ENCODE data around the gene GARIN5A. TPM values are rescaled to one million over a fixed set of nuclear protein-coding genes. Genes with fewer than 3 reads are reported as not detected.

The GARIN5A gene
- total RNA-seq, 5 donors from 2014 or later (not counting 1 experiment from before 2014, with no cell fraction given) = 0.60 to 1.2 (median 0.67) TPM; not detected in 1

DNA sequence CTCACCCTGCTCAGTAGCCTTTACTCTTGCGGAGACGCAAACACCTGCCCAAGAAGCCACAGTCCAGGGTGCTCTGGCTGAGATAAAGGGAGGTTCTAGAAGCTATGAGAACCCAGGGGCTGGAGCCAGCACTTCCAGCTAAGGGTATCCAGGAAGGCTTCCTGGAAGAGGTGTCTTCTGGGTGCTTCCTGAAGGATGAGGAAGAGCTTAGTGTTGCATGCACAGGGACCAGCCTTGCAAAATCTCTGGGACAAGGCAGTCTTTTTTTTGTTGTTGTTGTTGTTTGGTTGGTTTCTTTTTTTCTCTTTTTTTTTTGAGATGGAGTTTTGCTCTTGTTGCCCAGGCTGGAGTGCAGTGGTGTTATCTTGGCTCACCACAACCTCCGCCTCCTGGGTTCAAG, 23.4 kb downstream of the GARIN5A start:
- POLR2A ChIA-PET = no interaction called here
- ATAC-seq (replicated peaks in 1 of 4) (no peak), DNase-seq (no peak)
- H3K27me3 ChIP-seq (replicated peaks in 1 of 2; ENCODE audit: control insufficient read depth in 2 of 2, extremely low read depth in 1 of 2, insufficient read depth in 2 of 2, low read length in 1 of 2) = peaks cover 0 to 34% of the 10 kb centered on the region in 2 experiments
- H3K9me3 ChIP-seq = no peaks in the 10 kb centered on the region
- Mint-ChIP-seq H3K4me1 (peaks cover 0 to 4% (median 0%) of the 10 kb centered on the region in 3 donors), H3K36me3 (no peaks in the 10 kb centered on the region), H3K27me3 (peaks cover 19 to 40% of the 10 kb centered on the region in 2 donors), H3K4me3 (no peak overlapping the region), H3K9me3 (no peaks in the 10 kb centered on the region), H3K27ac (no peak overlapping the region)
- no peak overlapping the region for H3K4me3 ChIP-seq (ENCODE audit: control insufficient read depth in 1 of 2, extremely low read depth in 1 of 2, low read length in 1 of 2)
- H3K27ac ChIP-seq (ENCODE audit: low read length) = no peak overlapping the region
- H3K4me1 ChIP-seq (ENCODE audit: control insufficient read depth in 1 of 2, extremely low read depth in 1 of 2, insufficient read depth in 2 of 2, low read length in 2 of 2) = no peaks in the 10 kb centered on the region
- CTCF ChIA-PET = interaction anchor here in 1 of 2 donors (0.5 kb wide), 1 partner anchor 235 kb away, joined by 3 read pairs; no protein-coding TSS in a partner anchor
- no CpG with 5 or more reads among the region's 3 CpGs for WGBS (ENCODE audit: insufficient coverage)
- no peaks in the 10 kb centered on the region for H3K36me3 ChIP-seq (ENCODE audit: control insufficient read depth in 2 of 2, extremely low read depth in 1 of 2, insufficient read depth in 1 of 2, low read length in 1 of 2)

DNA sequence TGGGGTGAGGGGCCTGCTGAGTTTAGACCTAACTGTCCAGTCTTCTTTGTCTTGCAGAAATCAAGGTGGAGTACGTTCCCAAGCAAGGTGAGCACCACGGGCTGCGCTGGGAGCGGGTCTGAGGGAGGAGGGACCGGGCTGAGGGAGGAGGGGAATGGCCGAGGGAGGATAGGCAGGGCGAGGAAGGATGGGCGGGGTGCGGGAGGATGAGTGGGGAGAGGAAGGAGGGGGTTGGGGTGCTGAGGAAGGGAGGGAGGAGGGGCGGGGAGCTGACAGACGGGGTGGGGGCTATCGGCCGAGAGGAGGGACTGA, 25.5 kb downstream of the GARIN5A start:
- H3K4me3 ChIP-seq (ENCODE audit: control insufficient read depth in 1 of 2, extremely low read depth in 1 of 2, low read length in 1 of 2) = no peak overlapping the region
- H3K27ac ChIP-seq (ENCODE audit: low read length) = no peak overlapping the region
- Mint-ChIP-seq H3K9me3 (peaks cover 0 to 3% (median 0%) of the 10 kb centered on the region in 3 donors), H3K4me3 (no peak overlapping the region), H3K4me1 (peaks cover 0 to 4% (median 0%) of the 10 kb centered on the region in 3 donors), H3K36me3 (no peaks in the 10 kb centered on the region), H3K27me3 (peaks cover 9 to 27% of the 10 kb centered on the region in 2 donors), H3K27ac (no peak overlapping the region)
- no peaks in the 10 kb centered on the region for H3K36me3 ChIP-seq (ENCODE audit: control insufficient read depth in 2 of 2, extremely low read depth in 1 of 2, insufficient read depth in 1 of 2, low read length in 1 of 2)
- CTCF ChIA-PET = no interaction called here
- peaks cover 0 to 26% of the 10 kb centered on the region in 2 experiments for H3K27me3 ChIP-seq (replicated peaks in 1 of 2; ENCODE audit: control insufficient read depth in 2 of 2, extremely low read depth in 1 of 2, insufficient read depth in 2 of 2, low read length in 1 of 2)
- no peaks in the 10 kb centered on the region for H3K4me1 ChIP-seq (ENCODE audit: control insufficient read depth in 1 of 2, extremely low read depth in 1 of 2, insufficient read depth in 2 of 2, low read length in 2 of 2)
- no peak for DNase-seq
- no peak for ATAC-seq (replicated peaks in 1 of 4)
- WGBS (ENCODE audit: insufficient coverage) = 44% methylated on average over 7 of the region's 13 CpGs
- POLR2A ChIA-PET = no interaction called here
- no peaks in the 10 kb centered on the region for H3K9me3 ChIP-seq

GRCh38 chr19:50450369-50451222, 26.1 kb downstream of the GARIN5A start:
- no peak overlapping the region for H3K4me3 Mint-ChIP-seq
- peaks cover 0 to 4% (median 0%) of the 10 kb centered on the region in 3 donors for H3K4me1 Mint-ChIP-seq
- peaks cover 3 to 23% of the 10 kb centered on the region in 2 donors for H3K27me3 Mint-ChIP-seq
- 63% methylated on average over 16 of the region's 30 CpGs for WGBS (ENCODE audit: insufficient coverage)
- no peaks in the 10 kb centered on the region for H3K36me3 ChIP-seq (ENCODE audit: control insufficient read depth in 2 of 2, extremely low read depth in 1 of 2, insufficient read depth in 1 of 2, low read length in 1 of 2)
- no peaks in the 10 kb centered on the region for H3K4me1 ChIP-seq (ENCODE audit: control insufficient read depth in 1 of 2, extremely low read depth in 1 of 2, insufficient read depth in 2 of 2, low read length in 2 of 2)
- H3K4me3 ChIP-seq (ENCODE audit: control insufficient read depth in 1 of 2, extremely low read depth in 1 of 2, low read length in 1 of 2) = no peak overlapping the region
- no peak overlapping the region for H3K27ac Mint-ChIP-seq
- no peaks in the 10 kb centered on the region for H3K9me3 ChIP-seq
- peaks cover 0 to 3% (median 0%) of the 10 kb centered on the region in 3 donors for H3K9me3 Mint-ChIP-seq
- H3K36me3 Mint-ChIP-seq = no peaks in the 10 kb centered on the region
- ChIA-PET CTCF (no interaction called here), POLR2A (no interaction called here)
- peaks cover 0 to 30% of the 10 kb centered on the region in 2 experiments for H3K27me3 ChIP-seq (replicated peaks in 1 of 2; ENCODE audit: control insufficient read depth in 2 of 2, extremely low read depth in 1 of 2, insufficient read depth in 2 of 2, low read length in 1 of 2)
- no peak overlapping the region for H3K27ac ChIP-seq (ENCODE audit: low read length)
- DNase-seq (no peak), ATAC-seq (replicated peaks in 1 of 4) (no peak)

DNA sequence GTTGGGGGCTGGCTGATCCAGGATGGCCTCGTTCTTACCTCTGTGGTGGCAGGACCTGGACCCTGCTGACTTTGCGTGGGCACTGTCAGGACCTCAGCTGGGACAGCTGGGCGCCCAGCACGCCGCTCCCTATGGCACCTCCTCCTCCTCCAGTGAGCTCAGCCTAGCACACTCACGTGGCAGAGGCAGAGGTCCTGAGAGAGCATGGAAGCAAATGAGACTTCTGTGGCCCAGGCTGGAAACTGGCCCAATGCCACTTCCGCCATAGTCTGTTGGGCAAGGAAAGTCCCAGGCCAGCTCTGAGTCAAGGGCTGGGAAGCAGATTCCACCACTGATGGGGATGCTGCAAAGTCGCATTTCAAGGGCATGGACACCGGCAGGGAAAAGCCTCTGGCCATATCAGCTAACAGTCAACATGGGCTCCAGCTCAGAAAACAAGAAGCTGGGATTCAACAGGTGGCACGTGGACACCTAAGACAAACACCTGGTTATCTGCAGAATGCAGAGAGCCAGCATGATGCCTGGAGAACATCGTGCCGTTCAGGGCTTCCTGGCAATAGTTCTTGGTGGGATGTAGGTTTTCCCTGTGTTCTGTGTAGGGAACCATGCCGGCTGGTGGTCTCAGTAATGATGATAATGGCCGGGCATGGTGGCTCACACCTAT, 27.3 kb downstream of the GARIN5A start:
- CTCF ChIA-PET = no interaction called here
- no peak overlapping the region for H3K27ac ChIP-seq (ENCODE audit: low read length)
- H3K27me3 ChIP-seq (replicated peaks in 1 of 2; ENCODE audit: control insufficient read depth in 2 of 2, extremely low read depth in 1 of 2, insufficient read depth in 2 of 2, low read length in 1 of 2) = peaks cover 0 to 29% of the 10 kb centered on the region in 2 experiments
- no peak overlapping the region for H3K4me3 ChIP-seq (ENCODE audit: control insufficient read depth in 1 of 2, extremely low read depth in 1 of 2, low read length in 1 of 2)
- H3K27ac Mint-ChIP-seq = no peak overlapping the region
- ATAC-seq (replicated peaks in 1 of 4) (no peak), DNase-seq (no peak)
- no peaks in the 10 kb centered on the region for H3K4me1 ChIP-seq (ENCODE audit: control insufficient read depth in 1 of 2, extremely low read depth in 1 of 2, insufficient read depth in 2 of 2, low read length in 2 of 2)
- no peaks in the 10 kb centered on the region for H3K36me3 Mint-ChIP-seq
- H3K9me3 ChIP-seq = no peaks in the 10 kb centered on the region
- POLR2A ChIA-PET = no interaction called here
- H3K4me1 Mint-ChIP-seq = peaks cover 0 to 4% (median 0%) of the 10 kb centered on the region in 3 donors
- H3K27me3 Mint-ChIP-seq = peaks cover 8 to 22% of the 10 kb centered on the region in 2 donors
- 80% methylated on average over 10 of the region's 14 CpGs for WGBS (ENCODE audit: insufficient coverage)
- H3K36me3 ChIP-seq (ENCODE audit: control insufficient read depth in 2 of 2, extremely low read depth in 1 of 2, insufficient read depth in 1 of 2, low read length in 1 of 2) = no peaks in the 10 kb centered on the region
- H3K4me3 Mint-ChIP-seq = no peak overlapping the region
- peaks cover 0 to 3% (median 0%) of the 10 kb centered on the region in 3 donors for H3K9me3 Mint-ChIP-seq

DNA sequence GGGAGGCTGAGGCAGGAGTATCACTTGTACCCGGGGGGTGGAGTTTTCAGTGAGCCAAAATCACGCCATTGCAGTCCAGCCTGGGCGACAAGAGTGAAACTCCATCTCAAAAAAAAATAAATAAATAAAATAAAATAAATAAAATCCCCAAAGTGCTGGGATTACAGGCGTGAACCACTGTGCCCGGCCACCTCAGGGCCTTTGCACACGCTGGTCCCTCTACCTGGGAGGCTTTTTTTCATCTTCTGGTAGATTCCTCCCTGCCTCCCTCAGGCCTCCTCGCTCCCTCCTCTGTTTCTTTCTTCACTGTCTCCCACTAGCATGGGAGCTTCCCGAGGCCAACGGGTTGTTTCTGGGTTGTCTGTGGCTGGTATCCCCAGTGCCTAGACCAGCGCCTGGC, 28.9 kb downstream of the GARIN5A start:
- ATAC-seq (replicated peaks in 1 of 4) (no peak), DNase-seq (no peak)
- Histone ChIP-seq H3K27me3 (replicated peaks in 1 of 2; ENCODE audit: control insufficient read depth in 2 of 2, extremely low read depth in 1 of 2, insufficient read depth in 2 of 2, low read length in 1 of 2) (peaks cover 0 to 26% of the 10 kb centered on the region in 2 experiments), H3K36me3 (ENCODE audit: control insufficient read depth in 2 of 2, extremely low read depth in 1 of 2, insufficient read depth in 1 of 2, low read length in 1 of 2) (no peaks in the 10 kb centered on the region), H3K27ac (ENCODE audit: low read length) (no peak overlapping the region), H3K4me1 (ENCODE audit: control insufficient read depth in 1 of 2, extremely low read depth in 1 of 2, insufficient read depth in 2 of 2, low read length in 2 of 2) (no peaks in the 10 kb centered on the region), H3K4me3 (ENCODE audit: control insufficient read depth in 1 of 2, extremely low read depth in 1 of 2, low read length in 1 of 2) (no peak overlapping the region), H3K9me3 (no peaks in the 10 kb centered on the region)
- Mint-ChIP-seq H3K9me3 (peaks cover 0 to 3% (median 0%) of the 10 kb centered on the region in 3 donors), H3K27me3 (peaks cover 11 to 26% of the 10 kb centered on the region in 2 donors), H3K4me3 (no peak overlapping the region), H3K36me3 (no peaks in the 10 kb centered on the region), H3K27ac (no peak overlapping the region), H3K4me1 (peaks cover 0 to 4% (median 0%) of the 10 kb centered on the region in 3 donors)
- WGBS (ENCODE audit: insufficient coverage) = 93% methylated on average over 4 of the region's 10 CpGs
- CTCF ChIA-PET = no interaction called here
- POLR2A ChIA-PET = no interaction called here

GRCh38 chr19:50447053-50447452, 29.6 kb downstream of the GARIN5A start:
- Mint-ChIP-seq H3K36me3 (no peaks in the 10 kb centered on the region), H3K9me3 (peaks cover 0 to 3% (median 0%) of the 10 kb centered on the region in 3 donors), H3K27me3 (peaks cover 9 to 23% of the 10 kb centered on the region in 2 donors), H3K27ac (no peak overlapping the region), H3K4me1 (peaks cover 0 to 2% (median 0%) of the 10 kb centered on the region in 3 donors), H3K4me3 (no peak overlapping the region)
- ATAC-seq (replicated peaks in 1 of 4) = no peak
- Histone ChIP-seq H3K27me3 (replicated peaks in 1 of 2; ENCODE audit: control insufficient read depth in 2 of 2, extremely low read depth in 1 of 2, insufficient read depth in 2 of 2, low read length in 1 of 2) (peaks cover 0 to 26% of the 10 kb centered on the region in 2 experiments), H3K36me3 (ENCODE audit: control insufficient read depth in 2 of 2, extremely low read depth in 1 of 2, insufficient read depth in 1 of 2, low read length in 1 of 2) (no peaks in the 10 kb centered on the region), H3K9me3 (no peaks in the 10 kb centered on the region), H3K4me1 (ENCODE audit: control insufficient read depth in 1 of 2, extremely low read depth in 1 of 2, insufficient read depth in 2 of 2, low read length in 2 of 2) (no peaks in the 10 kb centered on the region), H3K27ac (ENCODE audit: low read length) (no peak overlapping the region), H3K4me3 (ENCODE audit: control insufficient read depth in 1 of 2, extremely low read depth in 1 of 2, low read length in 1 of 2) (no peak overlapping the region)
- CTCF ChIA-PET = no interaction called here
- DNase-seq = no peak
- no CpG with 5 or more reads among the region's 5 CpGs for WGBS (ENCODE audit: insufficient coverage)
- POLR2A ChIA-PET = no interaction called here
